ENCODE data around the gene OLFML2A. TPM values are rescaled to one million over a fixed set of nuclear protein-coding genes. Genes with fewer than 3 reads are reported as not detected.

Gene OLFML2A
- polyA plus RNA-seq, 2 of the 4 experiments (the other 2 are of a cell fraction), result 8.2 to 14.5 TPM

DNA sequence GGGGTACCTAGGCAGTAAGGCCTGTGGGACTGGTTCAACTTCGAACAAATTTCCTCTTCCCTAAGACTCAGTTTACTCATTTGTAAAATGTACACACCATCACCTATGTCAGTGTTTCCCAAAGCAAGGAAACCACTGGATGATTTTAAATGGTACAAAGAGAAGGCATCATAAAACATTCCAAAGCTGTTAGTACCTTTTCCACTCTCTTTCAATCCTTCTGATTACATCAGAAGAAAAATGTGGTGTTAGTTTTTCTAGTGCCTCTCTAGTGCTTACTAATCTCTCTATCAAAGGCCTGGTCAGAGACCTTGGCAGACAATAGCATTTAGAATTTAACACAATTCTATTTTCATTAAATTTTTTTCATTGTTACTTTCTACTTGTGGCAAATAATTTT is 24.0 kb upstream of the OLFML2A start:
- Histone ChIP-seq H3K4me1 (peaks cover 20% of the 10 kb centered on the region; the same call in 2 of the 3 replicates), H3K9me3 (no peaks in the 10 kb centered on the region), H3K27ac (peak overlapping the region in 1 of 2 experiments; percentile 59; a peak in 2 of 6 replicates), H3K4me2 (peak overlapping the region; percentile 3; the same call in 2 of the 3 replicates), H3K4me3 (no peak overlapping the region)
- 87% methylated on average over 1 of the region's 1 CpG for WGBS (ENCODE audit: missing lambda C conversion rate)
- POLR2A ChIA-PET, result interaction anchor here (0.5 kb wide), 1 partner anchor 200 kb away, joined by 4 read pairs; no protein-coding TSS in a partner anchor
- no peak for FAIRE-seq
- no peak for DNase-seq (ENCODE audit: low read depth in 1 of 2, low spot score in 1 of 2)
- ATAC-seq, result peak in 1 of 2 experiments; percentile 45; a peak in 2 of 6 replicates
- TF ChIP-seq KDM1A (IDR thresholded peaks at IDR 0.05; ENCODE audit: low read depth) (no peak), NR3C1 (IDR thresholded peaks at IDR 0.05) (no peak), JUN (IDR thresholded peaks at IDR 0.05) (no peak), HOXB5 (CRISPR knock-in tag; IDR thresholded peaks at IDR 0.05) (no peak), POLR2AphosphoS2 (conservative IDR thresholded peaks at IDR 0.05; ENCODE audit: low read length) (no peak)
- TF ChIP-seq, protein P1, sequence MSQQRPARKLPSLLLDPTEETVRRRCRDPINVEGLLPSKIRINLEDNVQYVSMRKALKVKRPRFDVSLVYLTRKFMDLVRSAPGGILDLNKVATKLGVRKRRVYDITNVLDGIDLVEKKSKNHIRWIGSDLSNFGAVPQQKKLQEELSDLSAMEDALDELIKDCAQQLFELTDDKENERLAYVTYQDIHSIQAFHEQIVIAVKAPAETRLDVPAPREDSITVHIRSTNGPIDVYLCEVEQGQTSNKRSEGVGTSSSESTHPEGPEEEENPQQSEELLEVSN (IDR thresholded peaks at IDR 0.05; ENCODE audit: borderline replicate concordance, low read depth), result no peak
- TF ChIP-seq, protein P2, sequence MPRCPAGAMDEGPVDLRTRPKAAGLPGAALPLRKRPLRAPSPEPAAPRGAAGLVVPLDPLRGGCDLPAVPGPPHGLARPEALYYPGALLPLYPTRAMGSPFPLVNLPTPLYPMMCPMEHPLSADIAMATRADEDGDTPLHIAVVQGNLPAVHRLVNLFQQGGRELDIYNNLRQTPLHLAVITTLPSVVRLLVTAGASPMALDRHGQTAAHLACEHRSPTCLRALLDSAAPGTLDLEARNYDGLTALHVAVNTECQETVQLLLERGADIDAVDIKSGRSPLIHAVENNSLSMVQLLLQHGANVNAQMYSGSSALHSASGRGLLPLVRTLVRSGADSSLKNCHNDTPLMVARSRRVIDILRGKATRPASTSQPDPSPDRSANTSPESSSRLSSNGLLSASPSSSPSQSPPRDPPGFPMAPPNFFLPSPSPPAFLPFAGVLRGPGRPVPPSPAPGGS (IDR thresholded peaks at IDR 0.05), result no peak
- CTCF ChIA-PET, result interaction anchor here (0.6 to 19.4 kb wide), 11 partner anchors 9 to 201 kb away, joined by 3 to 166 read pairs (median 4); no protein-coding TSS in a partner anchor

DNA sequence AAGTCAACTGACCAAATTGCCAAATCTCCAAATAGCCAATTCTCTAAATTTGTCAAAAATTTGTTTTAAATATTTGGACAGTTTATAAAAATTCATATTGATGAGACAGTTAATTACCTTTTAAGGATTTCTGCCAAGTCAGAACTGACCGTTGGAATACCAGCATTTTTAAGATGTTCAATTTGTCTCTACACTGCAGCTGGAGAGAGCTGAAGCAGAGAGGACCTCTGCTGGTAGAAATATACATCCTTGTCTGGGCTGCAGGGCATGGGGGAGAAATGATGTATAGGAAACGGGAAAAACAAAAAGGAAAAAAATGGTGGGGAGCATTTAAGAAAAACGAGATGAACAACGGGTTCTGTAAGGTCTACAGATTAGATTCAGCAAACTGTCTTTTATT is 22.6 kb upstream of the OLFML2A start:
- ATAC-seq, result peak; percentile 76 to 90; a peak in 4 of 6 replicates
- POLR2A ChIA-PET, result no interaction called here
- H3K4me1 ChIP-seq, result peaks cover 33% of the 10 kb centered on the region
- H3K4me3 ChIP-seq, result no peak overlapping the region
- H3K27ac ChIP-seq, result no peak overlapping the region
- 23% methylated on average over 4 of the region's 4 CpGs for WGBS (ENCODE audit: missing lambda C conversion rate)
- peak in 1 of 2 experiments; percentile 40 for DNase-seq (ENCODE audit: low read depth in 1 of 2, low spot score in 1 of 2)
- CTCF ChIA-PET, result interaction anchor here (0.6 to 19.4 kb wide), 15 partner anchors 11 to 336 kb away, joined by 3 to 166 read pairs (median 4); no protein-coding TSS in a partner anchor
- TF ChIP-seq RAD21 (conservative IDR thresholded peaks at IDR 0.05 in 1 of 2, IDR thresholded peaks at IDR 0.05 in 1 of 2) (peak; percentile 57 to 71), MAFK (IDR thresholded peaks at IDR 0.05; ENCODE audit: partially characterized antibody) (no peak), SMC3 (IDR thresholded peaks at IDR 0.05) (peak; percentile 59)
- TF ChIP-seq, protein P3, sequence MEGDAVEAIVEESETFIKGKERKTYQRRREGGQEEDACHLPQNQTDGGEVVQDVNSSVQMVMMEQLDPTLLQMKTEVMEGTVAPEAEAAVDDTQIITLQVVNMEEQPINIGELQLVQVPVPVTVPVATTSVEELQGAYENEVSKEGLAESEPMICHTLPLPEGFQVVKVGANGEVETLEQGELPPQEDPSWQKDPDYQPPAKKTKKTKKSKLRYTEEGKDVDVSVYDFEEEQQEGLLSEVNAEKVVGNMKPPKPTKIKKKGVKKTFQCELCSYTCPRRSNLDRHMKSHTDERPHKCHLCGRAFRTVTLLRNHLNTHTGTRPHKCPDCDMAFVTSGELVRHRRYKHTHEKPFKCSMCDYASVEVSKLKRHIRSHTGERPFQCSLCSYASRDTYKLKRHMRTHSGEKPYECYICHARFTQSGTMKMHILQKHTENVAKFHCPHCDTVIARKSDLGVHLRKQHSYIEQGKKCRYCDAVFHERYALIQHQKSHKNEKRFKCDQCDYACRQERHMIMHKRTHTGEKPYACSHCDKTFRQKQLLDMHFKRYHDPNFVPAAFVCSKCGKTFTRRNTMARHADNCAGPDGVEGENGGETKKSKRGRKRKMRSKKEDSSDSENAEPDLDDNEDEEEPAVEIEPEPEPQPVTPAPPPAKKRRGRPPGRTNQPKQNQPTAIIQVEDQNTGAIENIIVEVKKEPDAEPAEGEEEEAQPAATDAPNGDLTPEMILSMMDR (IDR thresholded peaks at IDR 0.05), result peak; percentile 62
- no peak overlapping the region for H3K4me2 ChIP-seq
- no peak for FAIRE-seq
- H3K9me3 ChIP-seq, result no peaks in the 10 kb centered on the region

DNA sequence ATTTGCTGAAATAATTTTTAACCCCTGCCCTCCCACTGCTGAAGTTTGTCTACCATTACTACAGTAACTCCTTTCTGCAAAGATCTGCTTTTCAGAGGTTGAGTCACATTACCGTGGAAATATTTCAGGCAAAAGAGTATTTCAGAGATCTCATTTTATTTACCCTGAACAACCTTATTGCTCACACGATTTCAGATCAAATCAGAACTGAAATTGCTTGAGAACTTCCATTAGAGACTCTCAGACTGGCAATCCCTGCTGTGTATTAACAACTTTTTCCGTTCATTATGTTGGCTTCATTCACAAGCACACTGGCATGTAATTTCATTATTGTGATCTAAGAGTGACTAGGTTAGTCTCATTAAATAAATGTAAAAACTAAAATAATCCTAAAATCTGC is 21.9 kb upstream of the OLFML2A start:
- Histone ChIP-seq H3K27ac (no peak overlapping the region), H3K9me3 (no peaks in the 10 kb centered on the region), H3K4me3 (no peak overlapping the region), H3K4me1 (peaks cover 35% of the 10 kb centered on the region), H3K4me2 (no peak overlapping the region)
- DNase-seq (ENCODE audit: low read depth in 1 of 2, low spot score in 1 of 2) (no peak), ATAC-seq (no peak), FAIRE-seq (no peak)
- no peak for TF ChIP-seq CBX2 (IDR thresholded peaks at IDR 0.05; ENCODE audit: borderline replicate concordance, low read depth)
- TF ChIP-seq, protein P4, sequence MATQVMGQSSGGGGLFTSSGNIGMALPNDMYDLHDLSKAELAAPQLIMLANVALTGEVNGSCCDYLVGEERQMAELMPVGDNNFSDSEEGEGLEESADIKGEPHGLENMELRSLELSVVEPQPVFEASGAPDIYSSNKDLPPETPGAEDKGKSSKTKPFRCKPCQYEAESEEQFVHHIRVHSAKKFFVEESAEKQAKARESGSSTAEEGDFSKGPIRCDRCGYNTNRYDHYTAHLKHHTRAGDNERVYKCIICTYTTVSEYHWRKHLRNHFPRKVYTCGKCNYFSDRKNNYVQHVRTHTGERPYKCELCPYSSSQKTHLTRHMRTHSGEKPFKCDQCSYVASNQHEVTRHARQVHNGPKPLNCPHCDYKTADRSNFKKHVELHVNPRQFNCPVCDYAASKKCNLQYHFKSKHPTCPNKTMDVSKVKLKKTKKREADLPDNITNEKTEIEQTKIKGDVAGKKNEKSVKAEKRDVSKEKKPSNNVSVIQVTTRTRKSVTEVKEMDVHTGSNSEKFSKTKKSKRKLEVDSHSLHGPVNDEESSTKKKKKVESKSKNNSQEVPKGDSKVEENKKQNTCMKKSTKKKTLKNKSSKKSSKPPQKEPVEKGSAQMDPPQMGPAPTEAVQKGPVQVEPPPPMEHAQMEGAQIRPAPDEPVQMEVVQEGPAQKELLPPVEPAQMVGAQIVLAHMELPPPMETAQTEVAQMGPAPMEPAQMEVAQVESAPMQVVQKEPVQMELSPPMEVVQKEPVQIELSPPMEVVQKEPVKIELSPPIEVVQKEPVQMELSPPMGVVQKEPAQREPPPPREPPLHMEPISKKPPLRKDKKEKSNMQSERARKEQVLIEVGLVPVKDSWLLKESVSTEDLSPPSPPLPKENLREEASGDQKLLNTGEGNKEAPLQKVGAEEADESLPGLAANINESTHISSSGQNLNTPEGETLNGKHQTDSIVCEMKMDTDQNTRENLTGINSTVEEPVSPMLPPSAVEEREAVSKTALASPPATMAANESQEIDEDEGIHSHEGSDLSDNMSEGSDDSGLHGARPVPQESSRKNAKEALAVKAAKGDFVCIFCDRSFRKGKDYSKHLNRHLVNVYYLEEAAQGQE (IDR thresholded peaks at IDR 0.05), result no peak
- no peak for TF ChIP-seq EHMT2 (IDR thresholded peaks at IDR 0.05; ENCODE audit: low read depth)
- TF ChIP-seq ZFP36 (IDR thresholded peaks at IDR 0.05; ENCODE audit: borderline replicate concordance, partially characterized antibody), result no peak
- TF ChIP-seq TP53 (CRISPR knock-in tag; IDR thresholded peaks at IDR 0.05), result no peak
- TF ChIP-seq JUN (IDR thresholded peaks at IDR 0.05), result no peak
- no peak for TF ChIP-seq CBX8 (IDR thresholded peaks at IDR 0.05)
- no peak for TF ChIP-seq FOXS1 (CRISPR knock-in tag; IDR thresholded peaks at IDR 0.05)
- TF ChIP-seq NFE2L2 (conservative IDR thresholded peaks at IDR 0.05; ENCODE audit: low read length), result no peak
- no peak for TF ChIP-seq EP300 (IDR thresholded peaks at IDR 0.05)
- TF ChIP-seq, protein P3 (IDR thresholded peaks at IDR 0.05), result no peak
- TF ChIP-seq FOSB (CRISPR knock-in tag; IDR thresholded peaks at IDR 0.05), result no peak
- no peak for TF ChIP-seq RFX5 (IDR thresholded peaks at IDR 0.05)
- 66% methylated on average over 3 of the region's 3 CpGs for WGBS (ENCODE audit: missing lambda C conversion rate)
- ChIA-PET CTCF (interaction anchor here (0.8 to 19.4 kb wide), 10 partner anchors 10 to 336 kb away, joined by 3 to 166 read pairs (median 4); no protein-coding TSS in a partner anchor), POLR2A (no interaction called here)

All from A549 (cell line).